HCT116 (cell line): ENCODE results near the gene MRE11. TPM values are rescaled to one million over a fixed set of nuclear protein-coding genes. Genes with fewer than 3 reads are reported as not detected.

Experiments
- ATAC-seq: fragments of 200-7000 bp; cut with Tn5 transposase; 2 replicates; pipeline ENCODE4 v1.9.1; 2020; ENCODE audit warnings: mild to moderate bottlenecking, moderate library complexity
- BruUV-seq: library from RNA; stranded (reverse); fragments of 400-500 nt; replicated peaks from 2 replicates; lab custom pipeline; 2021; lab: Mats Ljungman, UMichigan
- CTCF ChIA-PET: fragments of 300-600 bp; sonication (Branson Sonifier 250); formaldehyde crosslinking; loops from one replicate; lab custom pipeline; 2021; ENCODE audit warnings: antibody characterized with exemption; lab: Charles Lee
- POLR2A ChIA-PET: fragments of 300-600, 350-600 bp; sonication (Branson Sonifier 250); formaldehyde crosslinking; loops from one replicate; lab custom pipeline; 2021; ENCODE audit warnings: antibody characterized with exemption; lab: Charles Lee
- RAD21 ChIA-PET, 2 experiments: fragments of 300-600 bp; sonication (Branson Sonifier 250); formaldehyde crosslinking; loops; one replicate each; lab custom pipeline; 2023; ENCODE audit warnings: low total read pairs in 2 of 2; ENCODE audit not compliant: uncharacterized antibody in 2 of 2, unreplicated experiment in 2 of 2, low non-redundant PET in 1 of 2; lab: Charles Lee
- DNase-seq: peaks from one replicate; pipeline ENCODE4 v3.0.0-alpha.2; 2010; ENCODE audit warnings: low read depth, low spot score
- H2AFZ ChIP-seq: fragments of 200-600 bp; shearing (Covaris generic), sonication (generic); 2 replicates; pipeline ENCODE4 v1.6.1; 2017; ENCODE audit warnings: low read depth, mixed run types, mixed read lengths, antibody characterized with exemption, low read length; ENCODE audit not compliant: poor library complexity, severe bottlenecking
- H3K27ac ChIP-seq: 2 replicates; pipeline ENCODE4 v1.5.1; 2012; ENCODE audit warnings: low read depth, low read length
- H3K27me3 ChIP-seq: fragments of 200-600 bp; sonication (generic); 2 replicates; pipeline ENCODE4 v1.6.1; 2016; ENCODE audit warnings: mixed run types, low read length, mixed read lengths; ENCODE audit not compliant: insufficient read depth
- H3K36me3 ChIP-seq, 2 experiments: fragments of 200-500 bp in 1 of 2; fragments of 200-600 bp in 1 of 2; sonication (Bioruptor generic) in 1 of 2; sonication (generic) in 1 of 2; 2 replicates each; pipeline versions ENCODE4 v1.5.1 to v1.6.1; 2014 to 2016; ENCODE audit warnings: low read length in 2 of 2, inconsistent platforms in 1 of 2, mixed read lengths in 1 of 2, mixed run types in 1 of 2; ENCODE audit not compliant: insufficient read depth in 2 of 2, control insufficient read depth in 1 of 2
- H3K4me1 ChIP-seq, 2 experiments: fragments of 200-600 bp in 1 of 2; sonication (generic) in 1 of 2; 2 replicates each; pipeline versions ENCODE4 v1.5.1 to v1.6.1; 2012 to 2017; ENCODE audit warnings: low read length in 2 of 2, inconsistent platforms in 1 of 2, mild to moderate bottlenecking in 1 of 2, mixed read lengths in 1 of 2, mixed run types in 1 of 2, moderate library complexity in 1 of 2; ENCODE audit not compliant: insufficient read depth in 2 of 2, control insufficient read depth in 1 of 2
- H3K4me2 ChIP-seq: fragments of 200-600 bp; sonication (generic); 2 replicates; pipeline ENCODE4 v1.6.1; 2017; ENCODE audit warnings: mixed run types, low read length, mixed read lengths
- H3K4me3 ChIP-seq, 2 experiments: fragments of 200-600 bp in 1 of 2; sonication (generic) in 1 of 2; replicated peaks in 1 of 2; 2 replicates each; pipeline ENCODE4 v1.5.1; 2011 to 2016; ENCODE audit warnings: low read length in 2 of 2, control low read depth in 1 of 2, low read depth in 1 of 2, mild to moderate bottlenecking in 1 of 2, mixed read lengths in 1 of 2, mixed run types in 1 of 2
- H3K79me2 ChIP-seq: fragments of 200-600 bp; sonication (generic); 2 replicates; pipeline ENCODE4 v1.6.1; 2017; ENCODE audit warnings: mild to moderate bottlenecking, mixed run types, low read length, moderate library complexity, mixed read lengths; ENCODE audit not compliant: insufficient read depth
- H3K9ac ChIP-seq: fragments of 200-600 bp; sonication (generic); 2 replicates; pipeline ENCODE4 v1.6.1; 2016; ENCODE audit warnings: low read length, mixed read lengths
- H3K9me2 ChIP-seq: fragments of 200-600 bp; sonication (generic), shearing (Covaris generic); 2 replicates; pipeline ENCODE4 v1.6.1; 2017; ENCODE audit warnings: mixed run types, mild to moderate bottlenecking, moderate library complexity; ENCODE audit not compliant: insufficient read depth
- H3K9me3 ChIP-seq, 2 experiments: fragments of 200-500 bp in 1 of 2; fragments of 200-600 bp in 1 of 2; sonication (Bioruptor generic) in 1 of 2; sonication (generic) in 1 of 2; 2 replicates each; pipeline ENCODE4 v1.6.1; 2014 to 2017; ENCODE audit warnings: low read length in 2 of 2, mixed read lengths in 2 of 2, inconsistent platforms in 1 of 2, low read depth in 1 of 2, mild to moderate bottlenecking in 1 of 2, mixed run types in 1 of 2, moderate library complexity in 1 of 2; ENCODE audit not compliant: control insufficient read depth in 1 of 2, insufficient read depth in 1 of 2
- H4K20me1 ChIP-seq: fragments of 200-600 bp; sonication (generic), shearing (Covaris generic); 2 replicates; pipeline ENCODE4 v1.6.1; 2017; ENCODE audit warnings: mixed run types, mild to moderate bottlenecking, moderate library complexity; ENCODE audit not compliant: insufficient read depth
- ATF3 ChIP-seq: IDR thresholded peaks from 2 replicates; pipeline ENCODE4 v1.6.1; 2012
- CEBPB ChIP-seq: IDR thresholded peaks from 2 replicates; pipeline ENCODE4 v1.6.1; 2012; ENCODE audit warnings: low read depth
- CTCF ChIP-seq, 3 experiments: fragments of 200-600 bp in 1 of 3; sonication (generic) in 1 of 3; IDR thresholded peaks in 2 of 3; conservative IDR thresholded peaks in 1 of 3; 2 replicates each; pipeline ENCODE4 v1.5.1; 2012 to 2017; ENCODE audit warnings: low read depth in 2 of 3, low read length in 2 of 3, antibody characterized with exemption in 1 of 3, borderline replicate concordance in 1 of 3, control low read depth in 1 of 3, mild to moderate bottlenecking in 1 of 3, mixed read lengths in 1 of 3, mixed run types in 1 of 3, moderate library complexity in 1 of 3; ENCODE audit not compliant: insufficient read depth in 1 of 3
- EGR1 ChIP-seq: IDR thresholded peaks from 2 replicates; pipeline ENCODE4 v1.6.1; 2012; ENCODE audit warnings: low read depth
- ELF1 ChIP-seq: IDR thresholded peaks from 2 replicates; pipeline ENCODE4 v1.6.1; 2012; ENCODE audit warnings: low read depth, borderline replicate concordance
- EZH2phosphoT487 ChIP-seq: fragments of 200-600 bp; IDR thresholded peaks from 2 replicates; pipeline ENCODE4 v1.6.1; 2018; ENCODE audit warnings: antibody characterized with exemption, borderline replicate concordance
- FOSL1 ChIP-seq: IDR thresholded peaks from 2 replicates; pipeline ENCODE4 v1.6.1; 2012; ENCODE audit warnings: low read depth
- JUND ChIP-seq: IDR thresholded peaks from 2 replicates; pipeline ENCODE4 v1.6.1; 2012
- POLR2AphosphoS5 ChIP-seq: IDR thresholded peaks from 2 replicates; pipeline ENCODE4 v1.6.1; 2011; ENCODE audit warnings: mild to moderate bottlenecking, low read depth, low read length, moderate library complexity
- RAD21 ChIP-seq: IDR thresholded peaks from 2 replicates; pipeline ENCODE4 v1.6.1; 2012; ENCODE audit warnings: low read depth, mild to moderate bottlenecking
- REST ChIP-seq: IDR thresholded peaks from 2 replicates; pipeline ENCODE4 v1.6.1; 2012; ENCODE audit warnings: low read depth
- SIN3A ChIP-seq: IDR thresholded peaks from 2 replicates; pipeline ENCODE4 v1.6.1; 2012; ENCODE audit warnings: low read depth
- SP1 ChIP-seq: IDR thresholded peaks from 2 replicates; pipeline ENCODE4 v1.6.1; 2012; ENCODE audit warnings: low read depth
- TCF7L2 ChIP-seq: IDR thresholded peaks from 2 replicates; pipeline ENCODE4 v1.7.0; 2011; ENCODE audit warnings: borderline replicate concordance, inconsistent platforms; ENCODE audit not compliant: insufficient read depth, insufficient read length; ENCODE audit errors: extremely low read depth
- YY1 ChIP-seq: IDR thresholded peaks from 2 replicates; pipeline ENCODE4 v1.6.1; 2011; ENCODE audit warnings: low read length, low read depth, moderate library complexity, mild to moderate bottlenecking; ENCODE audit not compliant: insufficient replicate concordance; ENCODE audit errors: extremely low read depth
- ZFX ChIP-seq: fragments of 450-650 bp; IDR thresholded peaks from 2 replicates; pipeline ENCODE4 v1.6.1; 2017
- intact Hi-C: fragments of 100-400 bp; cut with micrococcal nuclease; formaldehyde crosslinking; loops from 2 replicates; pipeline ENCODE4 v1.10.0; 2022
- total RNA-seq: library from RNA; stranded (reverse); gene quantifications from one replicate; pipeline ENCODE4 v1.2.1, GENCODE V29; 2021; ENCODE audit not compliant: unreplicated experiment
- TF ChIP-seq, protein P1 (sequence below): IDR thresholded peaks from 2 replicates; pipeline ENCODE4 v1.6.1; 2012

The MRE11 gene
- total RNA-seq, 1 experiment from 2014 or later: 20.6 TPM

- Histone ChIP-seq H3K36me3 (no peaks in the 10 kb centered on the region), H3K9ac (no peak overlapping the region), H3K27ac (no peak overlapping the region), H4K20me1 (no peaks in the 10 kb centered on the region), H3K79me2 (no peaks in the 10 kb centered on the region), H3K27me3 (no peaks in the 10 kb centered on the region), H3K9me2 (no peaks in the 10 kb centered on the region), H3K4me1 (no peaks in the 10 kb centered on the region), H2AFZ (no peak overlapping the region), H3K9me3 (no peaks in the 10 kb centered on the region), H3K4me2 (no peak overlapping the region), H3K4me3 (no peak overlapping the region)
- RAD21 ChIA-PET: no interaction called here
- CTCF ChIA-PET: no interaction called here
- ATAC-seq (no peak), DNase-seq (no peak)
- no TSS peak for BruUV-seq
- intact Hi-C loops: no loop called here
- POLR2A ChIA-PET: no interaction called here
- no peak for TF ChIP-seq SIN3A
- no peak for TF ChIP-seq REST
- TF ChIP-seq FOSL1: no peak
Measured at GRCh38 chr11:94400457-94400838, 93.2 kb downstream of the MRE11 start.

DNA sequence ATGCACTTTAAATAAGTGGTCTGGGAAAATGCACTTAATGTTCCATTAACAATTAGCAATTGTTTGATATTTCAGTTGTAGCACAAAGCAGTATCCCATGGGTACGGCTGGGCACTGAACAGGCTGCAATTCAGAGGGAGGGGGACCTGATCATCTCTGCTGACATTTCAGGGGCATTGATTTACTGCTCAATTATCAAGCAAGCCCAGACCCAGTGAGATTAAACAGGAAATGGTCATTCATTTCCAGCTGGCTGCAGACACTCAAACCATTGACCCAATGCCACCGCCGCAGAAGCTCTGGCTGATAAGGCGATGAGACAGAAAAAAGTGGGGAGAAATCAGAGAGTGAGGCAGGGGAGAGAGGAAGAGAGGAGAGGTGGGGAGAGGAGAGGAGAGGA, 93.6 kb downstream of the MRE11 start:
- no peaks in the 10 kb centered on the region for H3K9me2 ChIP-seq
- ATAC-seq: no peak
- no peak for TF ChIP-seq ZFX
- no peak for TF ChIP-seq POLR2AphosphoS5
- no peak for TF ChIP-seq ATF3
- TF ChIP-seq SP1: no peak
- TF ChIP-seq, protein P1, sequence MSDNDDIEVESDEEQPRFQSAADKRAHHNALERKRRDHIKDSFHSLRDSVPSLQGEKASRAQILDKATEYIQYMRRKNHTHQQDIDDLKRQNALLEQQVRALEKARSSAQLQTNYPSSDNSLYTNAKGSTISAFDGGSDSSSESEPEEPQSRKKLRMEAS: no peak
- no peak for TF ChIP-seq EZH2phosphoT487
- TF ChIP-seq CTCF (IDR thresholded peaks at IDR 0.05 in 2 of 3, conservative IDR thresholded peaks at IDR 0.05 in 1 of 3; ENCODE audit: borderline replicate concordance in 1 of 3, insufficient read depth in 1 of 3, low read depth in 2 of 3, low read length in 2 of 3): no peak
- no peak for TF ChIP-seq TCF7L2
- TF ChIP-seq ELF1: no peak
- TF ChIP-seq JUND: no peak
- no peak for TF ChIP-seq RAD21
- no peak for TF ChIP-seq CEBPB
- no peak for TF ChIP-seq YY1
- TF ChIP-seq EGR1: no peak
- TF ChIP-seq, all 23 proteins: peak for 0
- H3K9ac ChIP-seq: no peak overlapping the region
- H3K4me1 ChIP-seq: no peaks in the 10 kb centered on the region
- DNase-seq: no peak
- H3K27ac ChIP-seq: no peak overlapping the region
- H3K27me3 ChIP-seq: no peaks in the 10 kb centered on the region
- no peaks in the 10 kb centered on the region for H3K9me3 ChIP-seq
- BruUV-seq: no TSS peak
- H2AFZ ChIP-seq: no peak overlapping the region
- RAD21 ChIA-PET: no interaction called here
- POLR2A ChIA-PET: no interaction called here
- intact Hi-C loops: no loop called here
- CTCF ChIA-PET: no interaction called here
- no peaks in the 10 kb centered on the region for H3K36me3 ChIP-seq
- H3K4me3 ChIP-seq: no peak overlapping the region
- no peaks in the 10 kb centered on the region for H4K20me1 ChIP-seq
- H3K4me2 ChIP-seq: no peak overlapping the region
- no peaks in the 10 kb centered on the region for H3K79me2 ChIP-seq
